Lower leg skin (tissue), 3 donors: Measurements from ENCODE around the gene FAM107B.

Source experiments
- POLR2A ChIP-seq, 2 donors: fragments of 450-650 bp; IDR thresholded peaks; one replicate each; pipeline ENCODE4 v1.6.1; 2016 to 2017; ENCODE audit warnings: antibody characterized with exemption in 2 of 2, mild to moderate bottlenecking in 1 of 2, moderate library complexity in 1 of 2
- TF ChIP-seq, protein P1 (sequence below), 3 donors: fragments of 450-650 bp; IDR thresholded peaks; one replicate each; pipeline ENCODE4 v1.5.1; 2016; ENCODE audit warnings: antibody characterized with exemption in 3 of 3, mild to moderate bottlenecking in 3 of 3, moderate library complexity in 2 of 3

GRCh38 chr10:14625192-14625631 lies 149.5 kb downstream of the FAM107B start:
- TF ChIP-seq, protein P1, sequence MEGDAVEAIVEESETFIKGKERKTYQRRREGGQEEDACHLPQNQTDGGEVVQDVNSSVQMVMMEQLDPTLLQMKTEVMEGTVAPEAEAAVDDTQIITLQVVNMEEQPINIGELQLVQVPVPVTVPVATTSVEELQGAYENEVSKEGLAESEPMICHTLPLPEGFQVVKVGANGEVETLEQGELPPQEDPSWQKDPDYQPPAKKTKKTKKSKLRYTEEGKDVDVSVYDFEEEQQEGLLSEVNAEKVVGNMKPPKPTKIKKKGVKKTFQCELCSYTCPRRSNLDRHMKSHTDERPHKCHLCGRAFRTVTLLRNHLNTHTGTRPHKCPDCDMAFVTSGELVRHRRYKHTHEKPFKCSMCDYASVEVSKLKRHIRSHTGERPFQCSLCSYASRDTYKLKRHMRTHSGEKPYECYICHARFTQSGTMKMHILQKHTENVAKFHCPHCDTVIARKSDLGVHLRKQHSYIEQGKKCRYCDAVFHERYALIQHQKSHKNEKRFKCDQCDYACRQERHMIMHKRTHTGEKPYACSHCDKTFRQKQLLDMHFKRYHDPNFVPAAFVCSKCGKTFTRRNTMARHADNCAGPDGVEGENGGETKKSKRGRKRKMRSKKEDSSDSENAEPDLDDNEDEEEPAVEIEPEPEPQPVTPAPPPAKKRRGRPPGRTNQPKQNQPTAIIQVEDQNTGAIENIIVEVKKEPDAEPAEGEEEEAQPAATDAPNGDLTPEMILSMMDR (IDR thresholded peaks at IDR 0.05): no peak
- TF ChIP-seq POLR2A (IDR thresholded peaks at IDR 0.05): no peak
